K562 (cell line): ENCODE measurements around the gene SMIM35. TPM values are rescaled to one million over a fixed set of nuclear protein-coding genes. Genes with fewer than 3 reads are reported as not detected.

ENCODE experiments used
- C11orf30 ChIP-seq: fragments of 450-650 bp; IDR thresholded peaks from 2 replicates; pipeline ENCODE4 v1.6.1; 2016; ENCODE audit warnings: low read depth, mild to moderate bottlenecking
- CBFA2T2 ChIP-seq: fragments of 450-650 bp; conservative IDR thresholded peaks from 2 replicates; pipeline ENCODE4 v1.6.1; 2017; ENCODE audit warnings: mild to moderate bottlenecking
- ELF4 ChIP-seq: fragments of 450-650 bp; formaldehyde crosslinking; IDR thresholded peaks from 2 replicates; pipeline ENCODE4 v1.4.0; 2022; ENCODE audit warnings: missing genetic modification characterization
- EP300 ChIP-seq: IDR thresholded peaks from 2 replicates; pipeline ENCODE4 v1.6.1; 2012; ENCODE audit warnings: low read length, improper control_type of control experiment
- HDAC1 ChIP-seq, 2 experiments: fragments of 450-650 bp; IDR thresholded peaks; 2 replicates each; pipeline ENCODE4 v1.6.1; 2016 to 2017; ENCODE audit warnings: inconsistent platforms in 1 of 2, mild to moderate bottlenecking in 1 of 2, moderate library complexity in 1 of 2
- HDAC2 ChIP-seq: fragments of 450-650 bp; IDR thresholded peaks from 2 replicates; pipeline ENCODE4 v1.6.1; 2016; ENCODE audit warnings: mild to moderate bottlenecking
- HDGF ChIP-seq: fragments of 450-650 bp; IDR thresholded peaks from 2 replicates; pipeline ENCODE4 v1.6.1; 2016
- KAT7 ChIP-seq: sonication (generic); formaldehyde crosslinking; IDR thresholded peaks from 2 replicates; pipeline ENCODE4 v1.8.0; 2022; ENCODE audit warnings: missing genetic modification reagents, mild to moderate bottlenecking, borderline replicate concordance
- KDM1A ChIP-seq, 2 experiments: fragments of 450-650 bp; IDR thresholded peaks; 2 replicates each; pipeline ENCODE4 v1.6.1; 2016; ENCODE audit warnings: mild to moderate bottlenecking in 2 of 2
- KLF16 ChIP-seq: IDR thresholded peaks from 2 replicates; pipeline ENCODE4 v1.6.1; 2016; ENCODE audit warnings: antibody characterized with exemption
- SFPQ ChIP-seq: fragments of 200-400 bp; formaldehyde crosslinking; IDR thresholded peaks from 2 replicates; pipeline ENCODE4 v1.6.1; 2017; ENCODE audit warnings: mild to moderate bottlenecking, low read depth, low read length, moderate library complexity
- SMARCA4 ChIP-seq: fragments of 450-650 bp; IDR thresholded peaks from 2 replicates; pipeline ENCODE4 v1.6.1; 2016
- SNIP1 ChIP-seq: fragments of 450-650 bp; IDR thresholded peaks from 2 replicates; pipeline ENCODE4 v1.7.1; 2017; ENCODE audit warnings: low read depth, mild to moderate bottlenecking
- ZNF445 ChIP-seq: fragments of 250-450 bp; sonication (Bioruptor Pico); IDR thresholded peaks from 2 replicates; pipeline ENCODE4 v1.4.0; 2020; ENCODE audit warnings: low read depth, mild to moderate bottlenecking, moderate library complexity
- polyA plus RNA-seq, 8 experiments: library from polyadenylated mRNA; depleted of rRNA in 4 of 8; stranded (reverse) in 5 of 8; unstranded in 3 of 8; fragments of >200 nt; fragmentation: Nextera tagmentation in 2 of 8; fragmentation: Illumina TruSeq in 1 of 8; extraction: Ambion mirVana in 2 of 8; extraction: Trizol in 1 of 8; gene quantifications; 2 replicates each; pipeline versions ENCODE4 v1.2.1 to v1.2.3, GENCODE V29; 2011 to 2014; ENCODE audit warnings: inconsistent platforms in 1 of 8, missing spikeins in 1 of 8
- total RNA-seq, 7 experiments: library from RNA; depleted of rRNA in 6 of 7; stranded (reverse); fragments of >200 nt in 6 of 7; fragmentation: Illumina TruSeq in 2 of 7; extraction: Trizol in 2 of 7; gene quantifications; 2 replicates each; pipeline versions ENCODE4 v1.2.1 to v1.2.3, GENCODE V29; 2011 to 2021; ENCODE audit warnings: low replicate concordance in 1 of 7
- TF ChIP-seq, protein P1 (sequence below): fragments of 450-650 bp; conservative IDR thresholded peaks from 2 replicates; pipeline ENCODE4 v1.6.1; 2016; ENCODE audit warnings: missing genetic modification characterization, low read depth, mild to moderate bottlenecking, missing compliant biosample characterization, moderate library complexity
- TF ChIP-seq, protein P2 (sequence below): conservative IDR thresholded peaks from 2 replicates; pipeline ENCODE4 v1.6.1; 2011; ENCODE audit warnings: low read depth, mild to moderate bottlenecking, low read length; ENCODE audit not compliant: control insufficient read depth
- TF ChIP-seq, protein P3 (sequence below): fragments of 250-450 bp; sonication (Bioruptor Pico); IDR thresholded peaks from 2 replicates; pipeline ENCODE4 v1.4.0; 2020; ENCODE audit warnings: mild to moderate bottlenecking, moderate library complexity
- TF ChIP-seq, protein P4 (sequence below): fragments of 200-800 bp; sonication (Bioruptor generic); IDR thresholded peaks from 2 replicates; pipeline ENCODE4 v1.6.1; 2017; ENCODE audit warnings: missing genetic modification characterization, missing compliant biosample characterization

Gene SMIM35
- total and polyA plus RNA-seq, 9 of the 15 experiments (the other 6 are each of a cell fraction or from before 2014, with no cell fraction given), result 0.03 TPM; not detected in 7

DNA sequence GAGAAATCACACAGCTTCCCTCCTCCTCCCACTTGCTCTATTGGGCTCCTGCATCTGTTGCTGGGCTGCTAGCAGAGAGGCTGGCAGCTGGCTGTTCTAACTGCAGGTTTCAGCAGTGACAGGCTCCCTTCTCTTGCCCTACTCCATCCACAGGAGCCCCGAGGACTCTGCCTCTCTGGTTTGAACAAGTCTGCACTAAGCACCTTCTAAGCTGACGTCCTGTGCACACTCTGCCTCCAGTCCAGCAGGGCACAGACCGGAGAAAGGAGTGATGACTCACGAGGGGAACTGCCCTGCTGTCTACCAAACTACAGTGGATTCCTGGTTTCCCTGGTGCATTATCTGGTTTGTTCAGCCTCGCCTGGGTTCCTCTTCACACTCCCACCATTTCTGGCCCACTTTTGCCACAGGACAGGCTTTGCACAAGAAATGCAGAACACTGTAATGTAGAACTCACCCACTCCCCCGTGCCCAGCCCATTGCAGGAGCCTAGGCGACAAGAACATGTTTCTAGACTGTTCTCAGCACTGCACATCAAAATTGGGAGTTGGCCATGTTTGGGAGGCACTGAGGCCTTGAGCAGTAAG is 74.6 kb downstream of the SMIM35 start (continued):
- TF ChIP-seq SFPQ (no peak), KDM1A (IDR thresholded peaks at IDR 0.05) (peak in 1 of 2 experiments; percentile 72; a peak in 1 of 4 replicates), SMARCA4 (peak; percentile 90), KAT7 (CRISPR knock-in tag) (no peak), ZNF445 (no peak), EP300 (peak; percentile 69; the same call in 1 of the 2 replicates), HDAC2 (0 out of 2 replicates have a peak, but pooled peaks have one; percentile 58), HDGF (no peak), CBFA2T2 (peak; percentile 70), C11orf30 (peak; percentile 38; the same call in 1 of the 2 replicates), HDAC1 (IDR thresholded peaks at IDR 0.05) (peak in 1 of 2 experiments; percentile 36; a peak in 1 of 4 replicates), ELF4 (no peak), SNIP1 (no peak), KLF16 (no peak)
- TF ChIP-seq, protein P1, sequence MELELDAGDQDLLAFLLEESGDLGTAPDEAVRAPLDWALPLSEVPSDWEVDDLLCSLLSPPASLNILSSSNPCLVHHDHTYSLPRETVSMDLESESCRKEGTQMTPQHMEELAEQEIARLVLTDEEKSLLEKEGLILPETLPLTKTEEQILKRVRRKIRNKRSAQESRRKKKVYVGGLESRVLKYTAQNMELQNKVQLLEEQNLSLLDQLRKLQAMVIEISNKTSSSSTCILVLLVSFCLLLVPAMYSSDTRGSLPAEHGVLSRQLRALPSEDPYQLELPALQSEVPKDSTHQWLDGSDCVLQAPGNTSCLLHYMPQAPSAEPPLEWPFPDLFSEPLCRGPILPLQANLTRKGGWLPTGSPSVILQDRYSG (tag), result no peak
- TF ChIP-seq, protein P2, sequence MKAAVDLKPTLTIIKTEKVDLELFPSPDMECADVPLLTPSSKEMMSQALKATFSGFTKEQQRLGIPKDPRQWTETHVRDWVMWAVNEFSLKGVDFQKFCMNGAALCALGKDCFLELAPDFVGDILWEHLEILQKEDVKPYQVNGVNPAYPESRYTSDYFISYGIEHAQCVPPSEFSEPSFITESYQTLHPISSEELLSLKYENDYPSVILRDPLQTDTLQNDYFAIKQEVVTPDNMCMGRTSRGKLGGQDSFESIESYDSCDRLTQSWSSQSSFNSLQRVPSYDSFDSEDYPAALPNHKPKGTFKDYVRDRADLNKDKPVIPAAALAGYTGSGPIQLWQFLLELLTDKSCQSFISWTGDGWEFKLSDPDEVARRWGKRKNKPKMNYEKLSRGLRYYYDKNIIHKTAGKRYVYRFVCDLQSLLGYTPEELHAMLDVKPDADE, result no peak
- TF ChIP-seq, protein P3, sequence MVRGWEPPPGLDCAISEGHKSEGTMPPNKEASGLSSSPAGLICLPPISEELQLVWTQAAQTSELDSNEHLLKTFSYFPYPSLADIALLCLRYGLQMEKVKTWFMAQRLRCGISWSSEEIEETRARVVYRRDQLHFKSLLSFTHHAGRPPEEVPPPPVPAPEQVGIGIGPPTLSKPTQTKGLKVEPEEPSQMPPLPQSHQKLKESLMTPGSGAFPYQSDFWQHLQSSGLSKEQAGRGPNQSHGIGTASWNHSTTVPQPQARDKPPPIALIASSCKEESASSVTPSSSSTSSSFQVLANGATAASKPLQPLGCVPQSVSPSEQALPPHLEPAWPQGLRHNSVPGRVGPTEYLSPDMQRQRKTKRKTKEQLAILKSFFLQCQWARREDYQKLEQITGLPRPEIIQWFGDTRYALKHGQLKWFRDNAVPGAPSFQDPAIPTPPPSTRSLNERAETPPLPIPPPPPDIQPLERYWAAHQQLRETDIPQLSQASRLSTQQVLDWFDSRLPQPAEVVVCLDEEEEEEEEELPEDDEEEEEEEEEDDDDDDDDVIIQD (CRISPR knock-in tag), result no peak
- TF ChIP-seq, protein P4, sequence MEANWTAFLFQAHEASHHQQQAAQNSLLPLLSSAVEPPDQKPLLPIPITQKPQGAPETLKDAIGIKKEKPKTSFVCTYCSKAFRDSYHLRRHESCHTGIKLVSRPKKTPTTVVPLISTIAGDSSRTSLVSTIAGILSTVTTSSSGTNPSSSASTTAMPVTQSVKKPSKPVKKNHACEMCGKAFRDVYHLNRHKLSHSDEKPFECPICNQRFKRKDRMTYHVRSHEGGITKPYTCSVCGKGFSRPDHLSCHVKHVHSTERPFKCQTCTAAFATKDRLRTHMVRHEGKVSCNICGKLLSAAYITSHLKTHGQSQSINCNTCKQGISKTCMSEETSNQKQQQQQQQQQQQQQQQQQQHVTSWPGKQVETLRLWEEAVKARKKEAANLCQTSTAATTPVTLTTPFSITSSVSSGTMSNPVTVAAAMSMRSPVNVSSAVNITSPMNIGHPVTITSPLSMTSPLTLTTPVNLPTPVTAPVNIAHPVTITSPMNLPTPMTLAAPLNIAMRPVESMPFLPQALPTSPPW (CRISPR knock-in tag), result 0 out of 2 replicates have a peak, but pooled peaks have one; percentile 30
